Measurements from ENCODE around the gene MCCC2.

GRCh38 chr5:71700803-71701202 is 113.7 kb downstream of the MCCC2 start:
- TF ChIP-seq, protein P1, sequence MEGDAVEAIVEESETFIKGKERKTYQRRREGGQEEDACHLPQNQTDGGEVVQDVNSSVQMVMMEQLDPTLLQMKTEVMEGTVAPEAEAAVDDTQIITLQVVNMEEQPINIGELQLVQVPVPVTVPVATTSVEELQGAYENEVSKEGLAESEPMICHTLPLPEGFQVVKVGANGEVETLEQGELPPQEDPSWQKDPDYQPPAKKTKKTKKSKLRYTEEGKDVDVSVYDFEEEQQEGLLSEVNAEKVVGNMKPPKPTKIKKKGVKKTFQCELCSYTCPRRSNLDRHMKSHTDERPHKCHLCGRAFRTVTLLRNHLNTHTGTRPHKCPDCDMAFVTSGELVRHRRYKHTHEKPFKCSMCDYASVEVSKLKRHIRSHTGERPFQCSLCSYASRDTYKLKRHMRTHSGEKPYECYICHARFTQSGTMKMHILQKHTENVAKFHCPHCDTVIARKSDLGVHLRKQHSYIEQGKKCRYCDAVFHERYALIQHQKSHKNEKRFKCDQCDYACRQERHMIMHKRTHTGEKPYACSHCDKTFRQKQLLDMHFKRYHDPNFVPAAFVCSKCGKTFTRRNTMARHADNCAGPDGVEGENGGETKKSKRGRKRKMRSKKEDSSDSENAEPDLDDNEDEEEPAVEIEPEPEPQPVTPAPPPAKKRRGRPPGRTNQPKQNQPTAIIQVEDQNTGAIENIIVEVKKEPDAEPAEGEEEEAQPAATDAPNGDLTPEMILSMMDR (IDR thresholded peaks at IDR 0.05; ENCODE audit: insufficient read depth, low read depth, low read length), result no peak
- no peak for TF ChIP-seq EZH2 (IDR thresholded peaks at IDR 0.05; ENCODE audit: insufficient read depth, low read length)

All from astrocyte (in vitro differentiated cells and primary cell).